ENCODE results near the gene RASAL3. TPM values are rescaled to one million over a fixed set of nuclear protein-coding genes. Genes with fewer than 3 reads are reported as not detected.

Gene RASAL3
- 100 to 1,000 TPM; 120 to 123 TPM for total RNA-seq

DNA sequence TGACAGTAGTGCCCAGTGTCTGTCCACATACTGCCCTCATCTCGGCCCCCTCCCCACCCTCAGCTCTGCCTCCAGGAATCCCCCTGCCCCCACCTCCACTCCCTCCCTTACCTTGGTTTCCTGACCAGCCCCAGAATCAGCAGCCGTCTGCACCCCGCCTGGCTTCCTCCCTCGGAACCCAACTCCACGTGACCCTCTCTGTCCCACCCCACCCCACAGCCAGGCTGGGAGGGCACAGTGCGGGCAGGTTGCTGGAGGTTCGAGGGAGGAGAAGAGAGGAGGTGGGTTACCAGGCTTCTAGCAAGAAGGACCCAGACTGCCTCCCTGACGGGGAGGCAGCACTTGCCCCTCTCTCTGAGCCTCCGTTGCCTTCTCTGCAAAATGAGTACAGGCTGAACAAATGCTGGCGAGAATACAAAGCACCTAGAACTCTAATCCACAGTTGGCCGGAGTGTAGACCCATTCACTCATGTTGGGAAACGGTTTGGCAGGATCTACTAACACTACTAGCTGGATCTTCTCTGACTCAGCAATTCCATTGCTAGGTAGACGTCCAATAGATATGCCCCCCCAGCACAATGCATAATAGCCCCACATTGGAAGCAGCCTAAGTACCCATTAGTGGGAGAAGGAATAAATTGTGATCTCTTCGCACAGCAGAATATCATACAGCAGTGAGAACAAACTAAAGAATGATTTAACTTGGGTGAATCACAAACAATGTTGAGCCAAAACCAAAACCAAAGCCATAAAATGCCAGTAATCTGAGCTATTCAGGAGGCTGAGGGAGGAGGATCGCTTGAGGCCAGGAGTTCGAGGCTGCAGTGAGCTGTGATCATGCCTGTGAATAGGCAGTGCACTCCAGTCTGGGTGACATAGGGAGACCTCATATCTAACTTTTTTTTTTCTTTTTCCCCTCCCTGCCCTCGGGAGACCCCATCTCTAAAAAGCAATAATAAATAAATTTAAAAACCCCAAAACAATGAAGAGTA is at the start of gene RASAL3:
Gene RASAL3, minus strand, starts transcription at position 151 of the 992 bp plus-strand sequence. CDS start 186 bp downstream, outside the sequence.
- CTCF ChIA-PET: interaction anchor here (1.9 to 4.5 kb wide), 2 partner anchors 9 to 12 kb away, joined by 16 to 25 read pairs; no protein-coding TSS in a partner anchor
- Mint-ChIP-seq H3K27ac (peak within 1 kb of the TSS; percentile 91), H3K4me3 (peak within 1 kb of the TSS; percentile 94), H3K36me3 (ENCODE audit: low read depth) (peaks cover 30% of the 10 kb centered on the region), H3K27me3 (peaks cover 10% of the 10 kb centered on the region), H3K4me1 (peaks cover 66% of the 10 kb centered on the region), H3K9me3 (no peaks in the 10 kb centered on the region)
- peak; percentile 72 for DNase-seq
- POLR2A ChIA-PET: interaction anchor here (0.7 to 1.1 kb wide), 2 partner anchors 29 to 87 kb away, joined by 3 to 5 read pairs; no protein-coding TSS in a partner anchor

DNA sequence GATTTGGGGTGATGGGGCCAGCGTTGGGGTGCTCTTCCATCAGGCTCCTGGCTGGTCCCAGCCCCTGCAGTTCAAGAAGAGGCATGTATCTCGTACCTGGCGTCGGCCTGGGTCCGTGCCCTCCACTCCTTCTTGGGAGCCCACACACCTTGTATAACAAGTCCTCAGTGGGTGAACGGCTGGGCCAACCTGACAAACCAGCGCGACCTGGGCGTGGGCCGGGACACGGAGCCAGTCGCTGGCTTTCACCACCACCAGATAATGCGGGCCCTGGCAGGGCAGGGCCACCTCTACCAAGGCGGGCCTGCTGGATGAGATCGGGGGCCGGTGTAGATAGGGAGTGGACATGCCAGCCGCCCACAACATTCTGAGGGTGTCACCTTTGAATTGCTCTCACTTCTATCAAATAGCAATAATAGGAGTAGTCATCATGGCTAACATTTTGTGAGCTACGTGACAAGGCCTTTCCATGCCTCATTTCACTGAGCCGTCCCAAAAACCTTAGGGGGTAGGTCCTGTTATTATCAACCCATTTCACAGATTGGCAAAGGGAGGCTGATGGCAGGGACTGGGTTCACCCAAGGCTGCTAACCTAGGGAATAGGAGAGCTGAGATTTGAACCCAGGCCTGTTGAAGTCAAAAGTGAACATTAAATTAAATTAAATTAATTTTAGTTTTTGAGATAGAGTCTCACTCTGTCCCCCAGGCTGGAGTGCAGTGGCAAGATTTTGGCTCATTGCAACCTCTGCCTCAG is 47.5 kb upstream of the RASAL3 start:
- peaks cover 10% of the 10 kb centered on the region for H3K36me3 Mint-ChIP-seq (ENCODE audit: low read depth)
- H3K27me3 Mint-ChIP-seq: peaks cover 30% of the 10 kb centered on the region
- DNase-seq: no peak
- no peak overlapping the region for H3K27ac Mint-ChIP-seq
- H3K4me1 Mint-ChIP-seq: peaks cover 38% of the 10 kb centered on the region
- ChIA-PET POLR2A (no interaction called here), CTCF (interaction anchor here (0.6 to 0.8 kb wide), 2 partner anchors 12 kb away, joined by 3 read pairs; no protein-coding TSS in a partner anchor)
- H3K9me3 Mint-ChIP-seq: peaks cover 8% of the 10 kb centered on the region
- H3K4me3 Mint-ChIP-seq: no peak overlapping the region

DNA sequence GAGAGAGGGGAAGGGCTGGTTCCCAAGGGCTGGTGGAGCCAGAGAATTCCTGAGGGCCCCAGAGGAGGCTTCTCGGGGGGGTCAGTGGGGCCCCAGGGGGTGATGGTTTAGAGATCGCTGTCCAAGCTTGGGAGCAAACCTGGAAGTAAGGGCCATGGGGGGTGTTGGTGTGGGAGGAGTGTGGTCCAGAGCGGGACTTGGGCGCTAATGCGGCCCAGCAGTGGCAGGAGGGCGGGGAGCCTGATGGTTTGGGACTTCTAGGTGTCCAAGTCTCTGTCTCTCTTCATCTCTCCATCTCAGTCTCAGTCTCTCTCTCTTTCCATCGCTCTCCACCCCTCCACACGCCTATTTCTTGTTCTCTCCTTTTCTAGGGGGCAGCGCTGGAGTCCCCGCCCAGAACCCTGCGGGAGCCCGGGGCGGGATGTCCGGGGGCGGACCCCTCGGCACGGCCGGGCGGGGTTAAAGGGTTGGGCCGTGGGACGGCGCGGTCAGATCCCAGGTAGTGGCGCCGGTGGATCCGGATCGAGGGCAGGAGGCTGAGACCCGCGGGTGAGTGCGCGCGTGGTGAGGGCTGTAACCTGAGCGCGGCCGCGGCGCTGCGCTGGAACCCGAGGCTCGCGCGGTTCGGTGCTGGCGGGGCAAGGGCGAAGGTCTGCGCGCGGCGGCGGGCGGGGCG is 43.8 kb upstream of the RASAL3 start, which contains the start of gene CYP4F22:
Gene CYP4F22, plus strand, starts transcription at position 491 of the 676 bp plus-strand sequence. CDS start 16,812 bp downstream, outside the sequence.
- ChIA-PET POLR2A (no interaction called here), CTCF (interaction anchor here (0.6 kb wide), 1 partner anchor 40 kb away, joined by 3 read pairs; no protein-coding TSS in a partner anchor)
- H3K9me3 Mint-ChIP-seq: no peaks in the 10 kb centered on the region
- H3K4me3 Mint-ChIP-seq: peak within 1 kb of the TSS; percentile 67
- no peaks in the 10 kb centered on the region for H3K36me3 Mint-ChIP-seq (ENCODE audit: low read depth)
- H3K27ac Mint-ChIP-seq: no peak within 1 kb of the TSS
- peaks cover 34% of the 10 kb centered on the region for H3K27me3 Mint-ChIP-seq
- DNase-seq: peak; percentile 7
- peaks cover 16% of the 10 kb centered on the region for H3K4me1 Mint-ChIP-seq

DNA sequence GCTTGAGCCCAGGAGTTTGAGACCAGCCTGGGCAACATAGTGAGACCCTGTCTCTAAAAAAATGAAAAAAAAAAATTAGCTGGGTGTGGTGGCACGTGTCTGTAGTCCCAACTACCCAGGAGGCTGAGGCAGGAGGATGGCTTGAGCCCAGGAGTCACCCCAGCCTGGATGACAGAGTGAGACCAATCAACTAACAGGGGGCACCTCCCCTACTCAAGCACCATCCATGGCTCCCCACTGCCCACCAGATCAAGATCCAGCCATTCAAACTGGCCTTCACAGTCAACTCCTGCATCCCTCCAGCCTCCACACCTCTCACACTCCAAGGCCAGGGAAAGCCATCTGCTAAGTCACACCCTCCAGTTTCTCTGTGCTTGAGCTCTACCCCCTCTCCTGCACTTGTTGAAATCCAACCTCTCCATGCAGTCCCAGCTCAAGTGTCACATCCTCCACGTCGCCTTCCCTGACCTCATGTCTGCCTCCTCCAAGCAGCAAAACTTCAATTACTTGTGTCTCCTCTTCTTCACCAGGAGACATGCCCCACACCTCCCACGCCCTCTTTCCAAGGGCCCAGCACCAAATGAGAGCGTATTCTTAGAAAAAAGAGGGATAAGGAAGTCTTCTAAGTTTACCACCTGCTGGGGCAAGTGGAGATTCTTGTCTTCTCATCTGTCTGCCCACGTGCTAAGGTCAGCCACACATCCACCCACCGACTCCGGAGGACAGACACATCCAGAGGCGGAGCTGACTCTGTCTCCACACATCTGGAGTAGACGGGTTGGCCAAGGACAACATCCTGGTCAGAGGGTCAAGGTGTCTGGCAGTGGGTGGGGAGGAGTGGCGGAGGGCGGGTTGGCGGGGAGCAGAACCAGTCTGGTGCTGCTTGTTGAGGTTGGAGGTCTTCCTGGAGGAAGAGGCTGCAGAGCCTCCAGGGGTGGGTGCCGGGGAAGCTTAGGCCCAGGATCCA is 43.0 kb upstream of the RASAL3 start:
- ChIA-PET CTCF (interaction anchor here (0.6 to 1.5 kb wide), 3 partner anchors 7 to 39 kb away, joined by 3 to 4 read pairs (median 3); no protein-coding TSS in a partner anchor), POLR2A (no interaction called here)
- peaks cover 16% of the 10 kb centered on the region for H3K4me1 Mint-ChIP-seq
- H3K27ac Mint-ChIP-seq: no peak overlapping the region
- no peaks in the 10 kb centered on the region for H3K36me3 Mint-ChIP-seq (ENCODE audit: low read depth)
- H3K27me3 Mint-ChIP-seq: peaks cover 34% of the 10 kb centered on the region
- H3K4me3 Mint-ChIP-seq: peak overlapping the region; percentile 67
- no peaks in the 10 kb centered on the region for H3K9me3 Mint-ChIP-seq
- DNase-seq: no peak

DNA sequence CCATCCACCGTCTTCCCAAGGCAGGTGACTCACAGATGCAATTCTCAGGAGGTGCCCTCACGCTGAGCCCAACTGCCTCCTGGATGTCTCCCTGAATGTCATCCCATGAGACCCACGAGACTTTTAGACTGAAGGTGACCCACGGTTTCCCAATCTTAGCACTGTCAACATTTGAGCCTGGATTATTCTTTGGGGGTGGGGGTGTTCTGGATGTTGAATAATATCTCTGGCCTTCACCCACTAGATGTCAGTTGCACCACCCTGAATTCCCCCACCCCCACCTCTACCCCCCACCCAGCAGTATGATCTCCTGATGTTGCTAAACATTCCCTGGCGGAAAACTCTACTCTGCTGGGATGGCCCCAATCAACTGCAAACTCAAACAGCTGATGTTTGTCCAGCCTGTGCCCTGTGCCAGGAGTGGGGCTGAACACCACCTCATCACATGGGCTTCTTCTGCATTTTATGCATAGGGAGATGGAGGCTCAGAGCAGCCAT is 41.8 kb upstream of the RASAL3 start:
- peaks cover 38% of the 10 kb centered on the region for H3K27me3 Mint-ChIP-seq
- ChIA-PET POLR2A (no interaction called here), CTCF (interaction anchor here (1.3 to 1.5 kb wide), 2 partner anchors 9 to 11 kb away, joined by 3 to 4 read pairs; no protein-coding TSS in a partner anchor)
- H3K27ac Mint-ChIP-seq: peak overlapping the region; percentile 34
- H3K4me3 Mint-ChIP-seq: no peak overlapping the region
- peaks cover 16% of the 10 kb centered on the region for H3K4me1 Mint-ChIP-seq
- no peak for DNase-seq
- no peaks in the 10 kb centered on the region for H3K9me3 Mint-ChIP-seq
- no peaks in the 10 kb centered on the region for H3K36me3 Mint-ChIP-seq (ENCODE audit: low read depth)

DNA sequence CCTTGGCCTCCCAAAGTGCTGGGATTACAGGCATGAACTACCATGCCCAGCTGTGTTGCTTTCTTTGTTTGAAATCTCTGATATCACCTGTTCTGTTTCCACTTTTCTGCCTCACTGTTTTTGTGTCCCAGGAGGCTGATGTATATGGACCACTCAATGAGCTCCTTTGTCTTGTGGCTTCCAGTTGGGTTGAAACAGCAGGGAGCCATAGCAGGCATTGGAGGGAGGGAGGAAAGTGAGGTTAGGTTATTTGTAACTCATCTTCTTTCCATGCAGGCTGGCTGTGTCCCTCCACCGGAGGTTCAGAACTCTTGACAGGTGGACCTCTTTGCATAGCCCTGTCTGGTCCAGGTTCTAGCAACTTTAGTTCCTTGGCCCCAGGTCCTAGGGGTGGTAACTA is 37.9 kb upstream of the RASAL3 start:
- H3K27me3 Mint-ChIP-seq: peaks cover 20% of the 10 kb centered on the region
- H3K27ac Mint-ChIP-seq: no peak overlapping the region
- H3K36me3 Mint-ChIP-seq (ENCODE audit: low read depth): no peaks in the 10 kb centered on the region
- H3K4me3 Mint-ChIP-seq: no peak overlapping the region
- CTCF ChIA-PET: interaction anchor here (1.2 kb wide), 1 partner anchor 19 kb away, joined by 3 read pairs; no protein-coding TSS in a partner anchor
- no peak for DNase-seq
- no peaks in the 10 kb centered on the region for H3K9me3 Mint-ChIP-seq
- peaks cover 10% of the 10 kb centered on the region for H3K4me1 Mint-ChIP-seq
- POLR2A ChIA-PET: no interaction called here

DNA sequence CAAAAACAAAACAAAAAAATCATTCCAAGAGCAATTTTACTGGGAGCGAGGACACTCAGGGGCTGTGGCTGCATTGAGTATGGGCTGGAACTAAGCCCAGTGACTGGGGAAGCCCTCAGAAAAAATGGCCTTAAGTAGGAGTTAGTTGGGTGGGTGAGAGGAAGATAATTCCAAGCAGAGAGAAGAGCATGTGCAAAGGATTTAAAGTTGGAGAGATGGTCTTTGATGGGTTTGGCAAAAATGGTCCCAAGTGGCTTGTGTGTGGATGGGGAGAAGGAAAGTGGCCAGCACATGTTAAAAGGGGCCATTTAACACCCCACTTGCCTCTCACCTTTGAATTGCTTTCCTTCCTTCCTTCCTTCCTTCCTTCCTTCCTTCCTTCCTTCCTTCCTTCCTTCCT is 37.3 kb upstream of the RASAL3 start:
- DNase-seq: no peak
- Mint-ChIP-seq H3K4me1 (peaks cover 10% of the 10 kb centered on the region), H3K27me3 (peaks cover 17% of the 10 kb centered on the region), H3K36me3 (ENCODE audit: low read depth) (no peaks in the 10 kb centered on the region), H3K9me3 (no peaks in the 10 kb centered on the region), H3K4me3 (no peak overlapping the region), H3K27ac (no peak overlapping the region)
- POLR2A ChIA-PET: no interaction called here
- CTCF ChIA-PET: no interaction called here

DNA sequence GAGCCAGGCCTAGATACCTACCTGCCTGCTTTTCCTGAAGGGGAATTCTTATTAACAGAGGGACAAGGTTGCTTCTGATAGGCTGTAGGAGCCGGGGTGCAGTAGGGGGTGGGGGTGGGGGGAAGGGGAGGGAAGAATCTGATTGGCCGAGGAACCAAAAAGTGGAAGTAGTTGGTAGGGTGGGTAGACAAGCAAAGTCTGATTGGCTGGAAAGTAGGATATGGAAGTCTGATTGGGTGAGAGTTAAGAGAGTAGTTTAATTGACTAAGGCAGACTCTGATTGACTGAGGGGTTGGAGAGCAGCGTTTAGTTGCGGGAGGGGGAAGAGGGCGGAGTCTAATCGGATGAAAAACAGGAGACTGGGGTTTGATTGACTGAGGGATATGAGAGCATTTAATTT is 34.6 kb upstream of the RASAL3 start:
- Mint-ChIP-seq H3K4me3 (no peak overlapping the region), H3K9me3 (no peaks in the 10 kb centered on the region), H3K36me3 (ENCODE audit: low read depth) (no peaks in the 10 kb centered on the region), H3K27ac (no peak overlapping the region), H3K27me3 (peaks cover 14% of the 10 kb centered on the region), H3K4me1 (peaks cover 10% of the 10 kb centered on the region)
- DNase-seq: no peak
- ChIA-PET POLR2A (no interaction called here), CTCF (no interaction called here)

DNA sequence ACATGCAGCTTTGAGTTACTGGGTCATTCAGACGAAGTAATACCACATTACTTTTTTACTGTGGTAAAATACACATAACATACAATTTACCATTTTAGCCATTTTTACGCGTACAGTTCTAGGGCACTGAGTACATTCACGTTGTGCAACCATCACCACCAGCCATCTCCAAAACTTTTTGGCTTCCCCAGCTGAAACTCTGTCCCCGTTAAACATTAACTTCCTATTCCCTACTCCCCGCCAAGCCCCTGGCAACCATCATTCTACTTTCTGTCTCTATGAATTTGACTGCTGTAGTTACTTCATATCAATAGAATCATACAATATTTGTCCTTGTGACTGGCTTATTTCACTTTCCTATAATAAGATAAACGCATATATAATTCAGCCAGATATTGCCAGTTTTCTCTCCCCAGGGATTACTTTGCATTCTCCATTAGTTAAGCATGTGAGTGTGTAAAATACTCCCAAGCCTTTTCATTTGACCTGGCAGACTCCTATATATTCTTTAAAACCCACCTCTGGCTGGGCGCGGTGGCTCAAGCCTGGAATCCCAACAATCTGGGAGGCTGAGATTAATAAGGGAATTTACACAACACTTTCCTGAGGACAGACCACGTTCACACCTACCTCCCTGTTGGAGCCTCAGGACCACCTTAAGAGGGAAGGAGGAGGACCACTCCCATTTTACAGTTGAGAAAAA is 34.0 kb upstream of the RASAL3 start:
- ChIA-PET CTCF (interaction anchor here (0.6 kb wide), 1 partner anchor 14 kb away, joined by 4 read pairs; no protein-coding TSS in a partner anchor), POLR2A (interaction anchor here (0.5 kb wide), 1 partner anchor 104 kb away, joined by 6 read pairs; no protein-coding TSS in a partner anchor)
- no peak overlapping the region for H3K27ac Mint-ChIP-seq
- H3K4me1 Mint-ChIP-seq: peaks cover 10% of the 10 kb centered on the region
- no peak for DNase-seq
- H3K27me3 Mint-ChIP-seq: peaks cover 15% of the 10 kb centered on the region
- H3K4me3 Mint-ChIP-seq: no peak overlapping the region
- H3K36me3 Mint-ChIP-seq (ENCODE audit: low read depth): no peaks in the 10 kb centered on the region
- H3K9me3 Mint-ChIP-seq: no peaks in the 10 kb centered on the region

DNA sequence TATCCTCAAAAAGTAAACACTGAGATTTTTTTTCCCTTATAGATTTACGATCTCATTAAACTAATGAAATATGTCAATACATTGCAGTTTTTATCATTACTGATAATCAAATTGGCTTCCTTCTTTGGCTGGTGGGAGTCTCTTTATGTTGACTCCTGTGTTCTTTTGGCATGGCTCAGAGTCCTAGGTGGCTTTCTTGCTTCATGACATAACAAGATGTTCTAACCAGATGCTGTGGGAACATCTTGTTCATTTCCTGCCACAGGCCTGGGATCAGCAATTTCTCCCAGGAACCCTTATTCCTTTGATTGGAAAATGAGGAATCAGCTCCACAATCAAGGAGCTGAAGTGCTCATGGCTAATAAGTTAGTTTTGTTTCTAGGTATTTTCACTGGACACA is 30.8 kb upstream of the RASAL3 start:
- H3K4me3 Mint-ChIP-seq: no peak overlapping the region
- POLR2A ChIA-PET: no interaction called here

More for the DNA sequence above, 30.8 kb upstream of the RASAL3 start:
- H3K4me1 Mint-ChIP-seq: peaks cover 10% of the 10 kb centered on the region
- no peak for DNase-seq
- no peaks in the 10 kb centered on the region for H3K36me3 Mint-ChIP-seq (ENCODE audit: low read depth)
- H3K27me3 Mint-ChIP-seq: peaks cover 11% of the 10 kb centered on the region
- CTCF ChIA-PET: interaction anchor here (0.7 kb wide), 1 partner anchor 361 kb away, joined by 3 read pairs; no protein-coding TSS in a partner anchor
- no peaks in the 10 kb centered on the region for H3K9me3 Mint-ChIP-seq
- H3K27ac Mint-ChIP-seq: no peak overlapping the region
